Stomach (tissue), 4 donors: Measurements from ENCODE around the gene RAP1B.

ENCODE experiments used
- POLR2A ChIP-seq, 4 donors: fragments of 450-650 bp; IDR thresholded peaks; one replicate each; pipeline ENCODE4 v1.6.1; 2016; ENCODE audit warnings: antibody characterized with exemption in 4 of 4, control low read depth in 2 of 4, mild to moderate bottlenecking in 1 of 4, moderate library complexity in 1 of 4
- POLR2AphosphoS5 ChIP-seq, 3 donors: sonication (generic); formaldehyde crosslinking; IDR thresholded peaks; one replicate each; pipeline ENCODE4 v1.6.1; 2016; ENCODE audit warnings: antibody characterized with exemption in 3 of 3
- TF ChIP-seq, protein P1 (sequence below), 7 experiments: fragments of 450-650 bp in 4 of 7; fragments of 200-600 bp in 3 of 7; sonication (generic) in 3 of 7; IDR thresholded peaks; one replicate each; pipeline ENCODE4 v1.5.1; 2016 to 2019; ENCODE audit warnings: antibody characterized with exemption in 7 of 7, control low read depth in 2 of 7, mild to moderate bottlenecking in 1 of 7

GRCh38 chr12:68561830-68562229, 48.9 kb upstream of the RAP1B start:
- TF ChIP-seq, protein P1, sequence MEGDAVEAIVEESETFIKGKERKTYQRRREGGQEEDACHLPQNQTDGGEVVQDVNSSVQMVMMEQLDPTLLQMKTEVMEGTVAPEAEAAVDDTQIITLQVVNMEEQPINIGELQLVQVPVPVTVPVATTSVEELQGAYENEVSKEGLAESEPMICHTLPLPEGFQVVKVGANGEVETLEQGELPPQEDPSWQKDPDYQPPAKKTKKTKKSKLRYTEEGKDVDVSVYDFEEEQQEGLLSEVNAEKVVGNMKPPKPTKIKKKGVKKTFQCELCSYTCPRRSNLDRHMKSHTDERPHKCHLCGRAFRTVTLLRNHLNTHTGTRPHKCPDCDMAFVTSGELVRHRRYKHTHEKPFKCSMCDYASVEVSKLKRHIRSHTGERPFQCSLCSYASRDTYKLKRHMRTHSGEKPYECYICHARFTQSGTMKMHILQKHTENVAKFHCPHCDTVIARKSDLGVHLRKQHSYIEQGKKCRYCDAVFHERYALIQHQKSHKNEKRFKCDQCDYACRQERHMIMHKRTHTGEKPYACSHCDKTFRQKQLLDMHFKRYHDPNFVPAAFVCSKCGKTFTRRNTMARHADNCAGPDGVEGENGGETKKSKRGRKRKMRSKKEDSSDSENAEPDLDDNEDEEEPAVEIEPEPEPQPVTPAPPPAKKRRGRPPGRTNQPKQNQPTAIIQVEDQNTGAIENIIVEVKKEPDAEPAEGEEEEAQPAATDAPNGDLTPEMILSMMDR (IDR thresholded peaks at IDR 0.05), result no peak
- TF ChIP-seq POLR2AphosphoS5 (IDR thresholded peaks at IDR 0.05) (no peak), POLR2A (IDR thresholded peaks at IDR 0.05) (no peak)
